Tibial nerve (tissue), 4 donors: Measurements from ENCODE around the gene FAM229B.

Experiments used
- CTCF ChIP-seq, 5 experiments: fragments of 200-600 bp in 3 of 5; fragments of 450-650 bp in 2 of 5; sonication (generic) in 3 of 5; IDR thresholded peaks; one replicate each; pipeline ENCODE4 v1.5.1; 2016 to 2019; ENCODE audit warnings: antibody characterized with exemption in 5 of 5, mild to moderate bottlenecking in 3 of 5, moderate library complexity in 2 of 5
- EP300 ChIP-seq, 2 donors: sonication (generic); formaldehyde crosslinking; IDR thresholded peaks; one replicate each; pipeline ENCODE4 v1.6.1; 2017; ENCODE audit warnings: antibody characterized with exemption in 2 of 2, mild to moderate bottlenecking in 1 of 2
- POLR2A ChIP-seq, 2 donors: fragments of 450-650 bp; IDR thresholded peaks; one replicate each; pipeline ENCODE4 v1.6.1; 2017; ENCODE audit warnings: antibody characterized with exemption in 2 of 2, mild to moderate bottlenecking in 2 of 2, moderate library complexity in 2 of 2

GRCh38 chr6:112041535-112041934 lies 45.9 kb upstream of the FAM229B start:
- TF ChIP-seq CTCF (IDR thresholded peaks at IDR 0.05) (no peak), POLR2A (IDR thresholded peaks at IDR 0.05) (no peak), EP300 (IDR thresholded peaks at IDR 0.05) (no peak)
